GM23338 (cell line): ENCODE measurements around the gene MYOZ3. TPM values are rescaled to one million over a fixed set of nuclear protein-coding genes. Genes with fewer than 3 reads are reported as not detected.

Experiments
- ATAC-seq: fragments of 200-7000 bp; cut with Tn5 transposase; 3 replicates; pipeline ENCODE4 v1.9.1; 2020
- DNase-seq: peaks from one replicate; pipeline ENCODE4 v3.0.0-alpha.2; 2015; ENCODE audit warnings: low spot score
- H2AFZ ChIP-seq: fragments of 200-600 bp; sonication (generic); 2 replicates; pipeline ENCODE4 v1.8.0; 2016; ENCODE audit warnings: antibody characterized with exemption, mild to moderate bottlenecking, moderate library complexity
- H3F3A ChIP-seq: fragments of 200-600 bp; sonication (generic); replicated peaks from 2 replicates; pipeline ENCODE4 v1.8.0; 2017; ENCODE audit warnings: antibody characterized with exemption, mixed run types, low read depth
- H3K27ac ChIP-seq: fragments of 200-600 bp; sonication (generic); 2 replicates; pipeline ENCODE4 v1.6.1; 2016; ENCODE audit warnings: low read depth
- H3K27me3 ChIP-seq: fragments of 200-600 bp; sonication (generic); 2 replicates; pipeline ENCODE4 v1.8.0; 2016; ENCODE audit warnings: mild to moderate bottlenecking, mixed run types, moderate library complexity; ENCODE audit not compliant: insufficient read depth
- H3K36me3 ChIP-seq: fragments of 200-600 bp; sonication (generic); 2 replicates; pipeline ENCODE4 v1.8.0; 2016; ENCODE audit warnings: mild to moderate bottlenecking; ENCODE audit not compliant: insufficient read depth
- H3K4me1 ChIP-seq: fragments of 200-600 bp; sonication (generic); 2 replicates; pipeline ENCODE4 v1.8.0; 2016; ENCODE audit warnings: mild to moderate bottlenecking, moderate library complexity; ENCODE audit not compliant: insufficient read depth
- H3K4me2 ChIP-seq: fragments of 200-600 bp; sonication (generic); 2 replicates; pipeline ENCODE4 v1.7.1; 2017; ENCODE audit warnings: mixed run types
- H3K4me3 ChIP-seq: fragments of 200-600 bp; sonication (generic); 2 replicates; pipeline ENCODE4 v1.6.1; 2016; ENCODE audit warnings: mixed run types
- H3K79me2 ChIP-seq: fragments of 200-600 bp; sonication (generic); replicated peaks from 2 replicates; pipeline ENCODE4 v1.8.0; 2017; ENCODE audit warnings: mild to moderate bottlenecking; ENCODE audit not compliant: insufficient read depth
- H3K9me2 ChIP-seq: fragments of 200-600 bp; sonication (generic); 2 replicates; pipeline ENCODE4 v1.8.0; 2017; ENCODE audit not compliant: insufficient read depth
- H4K20me1 ChIP-seq: fragments of 200-600 bp; sonication (generic); replicated peaks from 2 replicates; pipeline ENCODE4 v1.8.0; 2017; ENCODE audit warnings: mild to moderate bottlenecking; ENCODE audit not compliant: insufficient read depth
- H3K27ac Mint-ChIP-seq: 2 replicates; pipeline ENCODE4 v1.8.0; 2020; ENCODE audit warnings: inconsistent platforms, mild to moderate bottlenecking, moderate library complexity, mixed read lengths
- H3K27me3 Mint-ChIP-seq: 3 replicates; pipeline ENCODE4 v1.8.0; 2022; ENCODE audit warnings: low read depth, mild to moderate bottlenecking, moderate library complexity, mixed read lengths, inconsistent platforms; ENCODE audit not compliant: insufficient read depth, poor library complexity
- H3K36me3 Mint-ChIP-seq: 3 replicates; pipeline ENCODE4 v1.8.0; 2021; ENCODE audit warnings: low read depth, mild to moderate bottlenecking, inconsistent platforms, moderate library complexity, mixed read lengths
- H3K4me1 Mint-ChIP-seq: 3 replicates; pipeline ENCODE4 v1.8.0; 2020; ENCODE audit warnings: mild to moderate bottlenecking, inconsistent platforms, mixed read lengths
- H3K4me3 Mint-ChIP-seq: 3 replicates; pipeline ENCODE4 v1.8.0; 2021; ENCODE audit warnings: moderate library complexity, mild to moderate bottlenecking, inconsistent platforms, mixed read lengths
- H3K9me3 Mint-ChIP-seq: 3 replicates; pipeline ENCODE4 v1.8.0; 2020; ENCODE audit warnings: moderate library complexity, mild to moderate bottlenecking, inconsistent platforms, mixed read lengths
- ETS1 ChIP-seq: IDR thresholded peaks from 2 replicates; pipeline ENCODE4 v1.6.1; 2016; ENCODE audit warnings: antibody characterized with exemption
- JUNB ChIP-seq: IDR thresholded peaks from one replicate; pipeline ENCODE4 v1.6.1; 2016; ENCODE audit warnings: antibody characterized with exemption; ENCODE audit not compliant: unreplicated experiment
- POLR2AphosphoS5 ChIP-seq: IDR thresholded peaks from 2 replicates; pipeline ENCODE4 v1.6.1; 2016; ENCODE audit warnings: antibody characterized with exemption, low read depth
- ZNF331 ChIP-seq: fragments of 250-450 bp; sonication (Bioruptor Pico); IDR thresholded peaks from 2 replicates; pipeline ENCODE4 v1.5.0; 2020; ENCODE audit warnings: low read depth, mild to moderate bottlenecking, moderate library complexity
- polyA plus RNA-seq: library from polyadenylated mRNA; unstranded; fragments of >200 nt; fragmentation: Nextera tagmentation; extraction: Ambion mirVana; gene quantifications from 2 replicates; pipeline ENCODE4 v1.2.1, GENCODE V29; 2016
- total RNA-seq: library from RNA; depleted of rRNA; stranded (reverse); fragments of >200 nt; shearing (Covaris generic); gene quantifications from 2 replicates; pipeline ENCODE4 v1.2.3, GENCODE V29; 2014
- TF ChIP-seq, protein P1 (sequence below), 2 experiments: fragments of 200-600 bp in 1 of 2; sonication (generic) in 1 of 2; conservative IDR thresholded peaks; 2 replicates each; pipeline versions ENCODE4 v1.5.1 to v1.6.1; 2016 to 2017; ENCODE audit warnings: antibody characterized with exemption in 2 of 2, low read depth in 2 of 2, mild to moderate bottlenecking in 2 of 2, moderate library complexity in 1 of 2
- TF ChIP-seq, protein P2 (sequence below): fragments of 250-450 bp; sonication (Bioruptor Pico); IDR thresholded peaks from 2 replicates; pipeline ENCODE4 v1.5.0; 2020; ENCODE audit warnings: mild to moderate bottlenecking, moderate library complexity
- TF ChIP-seq, protein P3 (sequence below): IDR thresholded peaks from one replicate; pipeline ENCODE4 v1.6.1; 2018; ENCODE audit warnings: antibody characterized with exemption; ENCODE audit not compliant: unreplicated experiment

MYOZ3 gene
- total and polyA plus RNA-seq, 2 experiments from 2014 or later = 12.7 to 13.8 TPM

GRCh38 chr5:150647275-150648251 lies 13.5 kb upstream of the MYOZ3 start (continued):
- TF ChIP-seq, protein P1, sequence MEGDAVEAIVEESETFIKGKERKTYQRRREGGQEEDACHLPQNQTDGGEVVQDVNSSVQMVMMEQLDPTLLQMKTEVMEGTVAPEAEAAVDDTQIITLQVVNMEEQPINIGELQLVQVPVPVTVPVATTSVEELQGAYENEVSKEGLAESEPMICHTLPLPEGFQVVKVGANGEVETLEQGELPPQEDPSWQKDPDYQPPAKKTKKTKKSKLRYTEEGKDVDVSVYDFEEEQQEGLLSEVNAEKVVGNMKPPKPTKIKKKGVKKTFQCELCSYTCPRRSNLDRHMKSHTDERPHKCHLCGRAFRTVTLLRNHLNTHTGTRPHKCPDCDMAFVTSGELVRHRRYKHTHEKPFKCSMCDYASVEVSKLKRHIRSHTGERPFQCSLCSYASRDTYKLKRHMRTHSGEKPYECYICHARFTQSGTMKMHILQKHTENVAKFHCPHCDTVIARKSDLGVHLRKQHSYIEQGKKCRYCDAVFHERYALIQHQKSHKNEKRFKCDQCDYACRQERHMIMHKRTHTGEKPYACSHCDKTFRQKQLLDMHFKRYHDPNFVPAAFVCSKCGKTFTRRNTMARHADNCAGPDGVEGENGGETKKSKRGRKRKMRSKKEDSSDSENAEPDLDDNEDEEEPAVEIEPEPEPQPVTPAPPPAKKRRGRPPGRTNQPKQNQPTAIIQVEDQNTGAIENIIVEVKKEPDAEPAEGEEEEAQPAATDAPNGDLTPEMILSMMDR (conservative IDR thresholded peaks at IDR 0.05; ENCODE audit: low read depth in 2 of 2) = no peak
- TF ChIP-seq POLR2AphosphoS5 = no peak
- TF ChIP-seq ETS1 = no peak

GRCh38 chr5:150648294-150649107 lies 12.6 kb upstream of the MYOZ3 start:
- Mint-ChIP-seq H3K27ac (no peak overlapping the region), H3K27me3 (peaks cover 1% of the 10 kb centered on the region), H3K36me3 (no peaks in the 10 kb centered on the region; the same call in 2 of the 3 replicates), H3K9me3 (no peaks in the 10 kb centered on the region), H3K4me1 (peaks cover 34% of the 10 kb centered on the region), H3K4me3 (no peak overlapping the region)
- Histone ChIP-seq H3K4me3 (no peak overlapping the region), H3K27ac (no peak overlapping the region), H2AFZ (no peak overlapping the region), H3K79me2 (no peaks in the 10 kb centered on the region), H3F3A (no peaks in the 10 kb centered on the region), H3K9me2 (no peaks in the 10 kb centered on the region), H3K27me3 (no peaks in the 10 kb centered on the region), H4K20me1 (no peaks in the 10 kb centered on the region), H3K4me1 (no peaks in the 10 kb centered on the region; the same call in 1 of the 2 replicates), H3K36me3 (no peaks in the 10 kb centered on the region), H3K4me2 (no peak overlapping the region)
- DNase-seq = no peak
- TF ChIP-seq ZNF331 (CRISPR knock-in tag) (no peak), JUNB (no peak)
- TF ChIP-seq, protein P2, sequence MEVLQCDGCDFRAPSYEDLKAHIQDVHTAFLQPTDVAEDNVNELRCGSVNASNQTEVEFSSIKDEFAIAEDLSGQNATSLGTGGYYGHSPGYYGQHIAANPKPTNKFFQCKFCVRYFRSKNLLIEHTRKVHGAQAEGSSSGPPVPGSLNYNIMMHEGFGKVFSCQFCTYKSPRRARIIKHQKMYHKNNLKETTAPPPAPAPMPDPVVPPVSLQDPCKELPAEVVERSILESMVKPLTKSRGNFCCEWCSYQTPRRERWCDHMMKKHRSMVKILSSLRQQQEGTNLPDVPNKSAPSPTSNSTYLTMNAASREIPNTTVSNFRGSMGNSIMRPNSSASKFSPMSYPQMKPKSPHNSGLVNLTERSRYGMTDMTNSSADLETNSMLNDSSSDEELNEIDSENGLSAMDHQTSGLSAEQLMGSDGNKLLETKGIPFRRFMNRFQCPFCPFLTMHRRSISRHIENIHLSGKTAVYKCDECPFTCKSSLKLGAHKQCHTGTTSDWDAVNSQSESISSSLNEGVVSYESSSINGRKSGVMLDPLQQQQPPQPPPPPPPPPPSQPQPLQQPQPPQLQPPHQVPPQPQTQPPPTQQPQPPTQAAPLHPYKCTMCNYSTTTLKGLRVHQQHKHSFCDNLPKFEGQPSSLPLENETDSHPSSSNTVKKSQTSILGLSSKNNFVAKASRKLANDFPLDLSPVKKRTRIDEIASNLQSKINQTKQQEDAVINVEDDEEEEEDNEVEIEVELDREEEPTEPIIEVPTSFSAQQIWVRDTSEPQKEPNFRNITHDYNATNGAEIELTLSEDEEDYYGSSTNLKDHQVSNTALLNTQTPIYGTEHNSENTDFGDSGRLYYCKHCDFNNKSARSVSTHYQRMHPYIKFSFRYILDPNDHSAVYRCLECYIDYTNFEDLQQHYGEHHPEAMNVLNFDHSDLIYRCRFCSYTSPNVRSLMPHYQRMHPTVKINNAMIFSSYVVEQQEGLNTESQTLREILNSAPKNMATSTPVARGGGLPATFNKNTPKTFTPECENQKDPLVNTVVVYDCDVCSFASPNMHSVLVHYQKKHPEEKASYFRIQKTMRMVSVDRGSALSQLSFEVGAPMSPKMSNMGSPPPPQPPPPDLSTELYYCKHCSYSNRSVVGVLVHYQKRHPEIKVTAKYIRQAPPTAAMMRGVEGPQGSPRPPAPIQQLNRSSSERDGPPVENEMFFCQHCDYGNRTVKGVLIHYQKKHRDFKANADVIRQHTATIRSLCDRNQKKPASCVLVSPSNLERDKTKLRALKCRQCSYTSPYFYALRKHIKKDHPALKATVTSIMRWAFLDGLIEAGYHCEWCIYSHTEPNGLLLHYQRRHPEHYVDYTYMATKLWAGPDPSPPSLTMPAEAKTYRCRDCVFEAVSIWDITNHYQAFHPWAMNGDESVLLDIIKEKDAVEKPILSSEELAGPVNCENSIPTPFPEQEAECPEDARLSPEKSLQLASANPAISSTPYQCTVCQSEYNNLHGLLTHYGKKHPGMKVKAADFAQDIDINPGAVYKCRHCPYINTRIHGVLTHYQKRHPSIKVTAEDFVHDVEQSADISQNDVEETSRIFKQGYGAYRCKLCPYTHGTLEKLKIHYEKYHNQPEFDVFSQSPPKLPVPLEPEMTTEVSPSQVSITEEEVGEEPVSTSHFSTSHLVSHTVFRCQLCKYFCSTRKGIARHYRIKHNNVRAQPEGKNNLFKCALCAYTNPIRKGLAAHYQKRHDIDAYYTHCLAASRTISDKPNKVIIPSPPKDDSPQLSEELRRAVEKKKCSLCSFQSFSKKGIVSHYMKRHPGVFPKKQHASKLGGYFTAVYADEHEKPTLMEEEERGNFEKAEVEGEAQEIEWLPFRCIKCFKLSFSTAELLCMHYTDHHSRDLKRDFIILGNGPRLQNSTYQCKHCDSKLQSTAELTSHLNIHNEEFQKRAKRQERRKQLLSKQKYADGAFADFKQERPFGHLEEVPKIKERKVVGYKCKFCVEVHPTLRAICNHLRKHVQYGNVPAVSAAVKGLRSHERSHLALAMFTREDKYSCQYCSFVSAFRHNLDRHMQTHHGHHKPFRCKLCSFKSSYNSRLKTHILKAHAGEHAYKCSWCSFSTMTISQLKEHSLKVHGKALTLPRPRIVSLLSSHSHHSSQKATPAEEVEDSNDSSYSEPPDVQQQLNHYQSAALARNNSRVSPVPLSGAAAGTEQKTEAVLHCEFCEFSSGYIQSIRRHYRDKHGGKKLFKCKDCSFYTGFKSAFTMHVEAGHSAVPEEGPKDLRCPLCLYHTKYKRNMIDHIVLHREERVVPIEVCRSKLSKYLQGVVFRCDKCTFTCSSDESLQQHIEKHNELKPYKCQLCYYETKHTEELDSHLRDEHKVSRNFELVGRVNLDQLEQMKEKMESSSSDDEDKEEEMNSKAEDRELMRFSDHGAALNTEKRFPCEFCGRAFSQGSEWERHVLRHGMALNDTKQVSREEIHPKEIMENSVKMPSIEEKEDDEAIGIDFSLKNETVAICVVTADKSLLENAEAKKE = no peak
- TF ChIP-seq, protein P3, sequence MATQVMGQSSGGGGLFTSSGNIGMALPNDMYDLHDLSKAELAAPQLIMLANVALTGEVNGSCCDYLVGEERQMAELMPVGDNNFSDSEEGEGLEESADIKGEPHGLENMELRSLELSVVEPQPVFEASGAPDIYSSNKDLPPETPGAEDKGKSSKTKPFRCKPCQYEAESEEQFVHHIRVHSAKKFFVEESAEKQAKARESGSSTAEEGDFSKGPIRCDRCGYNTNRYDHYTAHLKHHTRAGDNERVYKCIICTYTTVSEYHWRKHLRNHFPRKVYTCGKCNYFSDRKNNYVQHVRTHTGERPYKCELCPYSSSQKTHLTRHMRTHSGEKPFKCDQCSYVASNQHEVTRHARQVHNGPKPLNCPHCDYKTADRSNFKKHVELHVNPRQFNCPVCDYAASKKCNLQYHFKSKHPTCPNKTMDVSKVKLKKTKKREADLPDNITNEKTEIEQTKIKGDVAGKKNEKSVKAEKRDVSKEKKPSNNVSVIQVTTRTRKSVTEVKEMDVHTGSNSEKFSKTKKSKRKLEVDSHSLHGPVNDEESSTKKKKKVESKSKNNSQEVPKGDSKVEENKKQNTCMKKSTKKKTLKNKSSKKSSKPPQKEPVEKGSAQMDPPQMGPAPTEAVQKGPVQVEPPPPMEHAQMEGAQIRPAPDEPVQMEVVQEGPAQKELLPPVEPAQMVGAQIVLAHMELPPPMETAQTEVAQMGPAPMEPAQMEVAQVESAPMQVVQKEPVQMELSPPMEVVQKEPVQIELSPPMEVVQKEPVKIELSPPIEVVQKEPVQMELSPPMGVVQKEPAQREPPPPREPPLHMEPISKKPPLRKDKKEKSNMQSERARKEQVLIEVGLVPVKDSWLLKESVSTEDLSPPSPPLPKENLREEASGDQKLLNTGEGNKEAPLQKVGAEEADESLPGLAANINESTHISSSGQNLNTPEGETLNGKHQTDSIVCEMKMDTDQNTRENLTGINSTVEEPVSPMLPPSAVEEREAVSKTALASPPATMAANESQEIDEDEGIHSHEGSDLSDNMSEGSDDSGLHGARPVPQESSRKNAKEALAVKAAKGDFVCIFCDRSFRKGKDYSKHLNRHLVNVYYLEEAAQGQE = no peak
- ATAC-seq = no peak
